ENCODE measurements around the gene HTR1D.
"Not testable (repeated sequence)": the region's sequence is repeated elsewhere in the genome, so short reads cannot be mapped to it uniquely, and the experiment has no call there.

Gene HTR1D

GRCh38 chr1:23223963-23224362 lies 6.7 kb upstream of the HTR1D start:
- not testable (repeated sequence) for H3K4me3 ChIP-seq (ENCODE audit: insufficient read depth in 1 of 2, low read depth in 1 of 2, low read length in 2 of 2); H3K14ac ChIP-seq (ENCODE audit: low read length in 2 of 2); H3K36me3 ChIP-seq (ENCODE audit: control insufficient read depth in 1 of 2, insufficient read depth in 2 of 2, low read depth in 1 of 2, low read length in 2 of 2); H3K4ac ChIP-seq (ENCODE audit: low read depth in 1 of 2, low read length in 2 of 2); DNase-seq; H3K18ac ChIP-seq (ENCODE audit: low read depth in 1 of 2, low read length in 2 of 2); H2AFZ ChIP-seq (ENCODE audit: low read depth, low read length); H2BK120ac ChIP-seq (ENCODE audit: low read depth, low read length); H4K8ac ChIP-seq (ENCODE audit: low read length); H2BK12ac ChIP-seq (ENCODE audit: low read length in 2 of 2); H2AK5ac ChIP-seq (ENCODE audit: low read length, severe bottlenecking); H2BK15ac ChIP-seq (ENCODE audit: low read depth, poor library complexity, severe bottlenecking); H3K79me1 ChIP-seq (replicated peaks; ENCODE audit: low read length, poor library complexity, severe bottlenecking); H3K27ac ChIP-seq (ENCODE audit: low read length, poor library complexity, severe bottlenecking); H3K9me3 ChIP-seq (ENCODE audit: control insufficient read depth, low read length); H3K4me2 ChIP-seq (ENCODE audit: low read length, poor library complexity, severe bottlenecking); H2BK5ac ChIP-seq (ENCODE audit: low read depth, low read length, poor library complexity, severe bottlenecking); H4K91ac ChIP-seq (ENCODE audit: low read length); H3K9ac ChIP-seq (ENCODE audit: low read length); H3K23ac ChIP-seq (ENCODE audit: low read length in 2 of 2); H3K4me1 ChIP-seq (ENCODE audit: control insufficient read depth, insufficient read depth, low read depth, low read length)
- WGBS = 95% methylated on average over 3 of the region's 6 CpGs
- H3K27me3 ChIP-seq (ENCODE audit: control insufficient read depth in 1 of 2, insufficient read depth in 1 of 2, low read length in 2 of 2) = peaks cover 0 to 24% of the 10 kb centered on the region in 2 experiments

GRCh38 chr1:23223490-23223951 lies 6.2 kb upstream of the HTR1D start:
- H3K27ac ChIP-seq (ENCODE audit: low read length, poor library complexity, severe bottlenecking); H4K91ac ChIP-seq (ENCODE audit: low read length); H3K36me3 ChIP-seq (ENCODE audit: control insufficient read depth in 1 of 2, insufficient read depth in 2 of 2, low read depth in 1 of 2, low read length in 2 of 2); H3K18ac ChIP-seq (ENCODE audit: low read depth in 1 of 2, low read length in 2 of 2); H2BK15ac ChIP-seq (ENCODE audit: low read depth, poor library complexity, severe bottlenecking); H2BK12ac ChIP-seq (ENCODE audit: low read length in 2 of 2); H2AK5ac ChIP-seq (ENCODE audit: low read length, severe bottlenecking); H3K79me1 ChIP-seq (replicated peaks; ENCODE audit: low read length, poor library complexity, severe bottlenecking); H3K9ac ChIP-seq (ENCODE audit: low read length); DNase-seq; H4K8ac ChIP-seq (ENCODE audit: low read length); H2BK5ac ChIP-seq (ENCODE audit: low read depth, low read length, poor library complexity, severe bottlenecking); H2BK120ac ChIP-seq (ENCODE audit: low read depth, low read length); H3K23ac ChIP-seq (ENCODE audit: low read length in 2 of 2); H3K4ac ChIP-seq (ENCODE audit: low read depth in 1 of 2, low read length in 2 of 2); H2AFZ ChIP-seq (ENCODE audit: low read depth, low read length); H3K4me3 ChIP-seq (ENCODE audit: insufficient read depth in 1 of 2, low read depth in 1 of 2, low read length in 2 of 2); H3K9me3 ChIP-seq (ENCODE audit: control insufficient read depth, low read length); H3K14ac ChIP-seq (ENCODE audit: low read length in 2 of 2); H3K4me1 ChIP-seq (ENCODE audit: control insufficient read depth, insufficient read depth, low read depth, low read length); H3K4me2 ChIP-seq (ENCODE audit: low read length, poor library complexity, severe bottlenecking): not testable (repeated sequence)
- peaks cover 0 to 28% of the 10 kb centered on the region in 2 experiments for H3K27me3 ChIP-seq (ENCODE audit: control insufficient read depth in 1 of 2, insufficient read depth in 1 of 2, low read length in 2 of 2)
- WGBS = 78% methylated on average over 1 of the region's 1 CpG

GRCh38 chr1:23222742-23223141 lies 5.4 kb upstream of the HTR1D start:
- DNase-seq = no peak
- Histone ChIP-seq H2AFZ (ENCODE audit: low read depth, low read length) (no peak overlapping the region), H3K4me1 (ENCODE audit: control insufficient read depth, insufficient read depth, low read depth, low read length) (peaks cover 3% of the 10 kb centered on the region), H3K9me3 (ENCODE audit: control insufficient read depth, low read length) (no peaks in the 10 kb centered on the region), H3K14ac (ENCODE audit: low read length in 2 of 2) (no peak overlapping the region), H4K8ac (ENCODE audit: low read length) (no peak overlapping the region), H3K4me3 (ENCODE audit: insufficient read depth in 1 of 2, low read depth in 1 of 2, low read length in 2 of 2) (no peak overlapping the region), H3K27ac (ENCODE audit: low read length, poor library complexity, severe bottlenecking) (no peak overlapping the region), H3K18ac (ENCODE audit: low read depth in 1 of 2, low read length in 2 of 2) (no peak overlapping the region), H3K36me3 (ENCODE audit: control insufficient read depth in 1 of 2, insufficient read depth in 2 of 2, low read depth in 1 of 2, low read length in 2 of 2) (no peaks in the 10 kb centered on the region), H2BK5ac (ENCODE audit: low read depth, low read length, poor library complexity, severe bottlenecking) (no peak overlapping the region), H3K4me2 (ENCODE audit: low read length, poor library complexity, severe bottlenecking) (no peak overlapping the region), H3K27me3 (ENCODE audit: control insufficient read depth in 1 of 2, insufficient read depth in 1 of 2, low read length in 2 of 2) (peaks cover 7 to 36% of the 10 kb centered on the region in 2 experiments), H2BK15ac (ENCODE audit: low read depth, poor library complexity, severe bottlenecking) (no peak overlapping the region), H3K23ac (ENCODE audit: low read length in 2 of 2) (no peak overlapping the region), H2BK120ac (ENCODE audit: low read depth, low read length) (no peak overlapping the region), H3K4ac (ENCODE audit: low read depth in 1 of 2, low read length in 2 of 2) (no peak overlapping the region), H2AK5ac (ENCODE audit: low read length, severe bottlenecking) (no peak overlapping the region), H3K79me1 (replicated peaks; ENCODE audit: low read length, poor library complexity, severe bottlenecking) (no peaks in the 10 kb centered on the region), H4K91ac (ENCODE audit: low read length) (no peak overlapping the region), H2BK12ac (ENCODE audit: low read length in 2 of 2) (no peak overlapping the region), H3K9ac (ENCODE audit: low read length) (no peak overlapping the region)
- 87% methylated on average over 3 of the region's 3 CpGs for WGBS

GRCh38 chr1:23222331-23222730 lies 5.0 kb upstream of the HTR1D start:
- H3K4ac ChIP-seq (ENCODE audit: low read depth in 1 of 2, low read length in 2 of 2) = no peak overlapping the region
- H3K9ac ChIP-seq (ENCODE audit: low read length) = no peak overlapping the region
- no peak overlapping the region for H2AFZ ChIP-seq (ENCODE audit: low read depth, low read length)
- no peak overlapping the region for H4K8ac ChIP-seq (ENCODE audit: low read length)
- no peak overlapping the region for H3K4me2 ChIP-seq (ENCODE audit: low read length, poor library complexity, severe bottlenecking)
- H2BK15ac ChIP-seq (ENCODE audit: low read depth, poor library complexity, severe bottlenecking) = no peak overlapping the region
- H3K23ac ChIP-seq (ENCODE audit: low read length in 2 of 2) = no peak overlapping the region
- 92% methylated on average over 1 of the region's 2 CpGs for WGBS
- no peak overlapping the region for H3K18ac ChIP-seq (ENCODE audit: low read depth in 1 of 2, low read length in 2 of 2)
- H3K14ac ChIP-seq (ENCODE audit: low read length in 2 of 2) = no peak overlapping the region
- no peak overlapping the region for H2BK5ac ChIP-seq (ENCODE audit: low read depth, low read length, poor library complexity, severe bottlenecking)
- no peak overlapping the region for H4K91ac ChIP-seq (ENCODE audit: low read length)
- H2BK120ac ChIP-seq (ENCODE audit: low read depth, low read length) = no peak overlapping the region
- H3K79me1 ChIP-seq (replicated peaks; ENCODE audit: low read length, poor library complexity, severe bottlenecking) = no peaks in the 10 kb centered on the region
- DNase-seq = no peak
- no peaks in the 10 kb centered on the region for H3K9me3 ChIP-seq (ENCODE audit: control insufficient read depth, low read length)
- no peak overlapping the region for H3K27ac ChIP-seq (ENCODE audit: low read length, poor library complexity, severe bottlenecking)
- no peak overlapping the region for H3K4me3 ChIP-seq (ENCODE audit: insufficient read depth in 1 of 2, low read depth in 1 of 2, low read length in 2 of 2)
- no peak overlapping the region for H2AK5ac ChIP-seq (ENCODE audit: low read length, severe bottlenecking)
- H3K4me1 ChIP-seq (ENCODE audit: control insufficient read depth, insufficient read depth, low read depth, low read length) = peaks cover 6% of the 10 kb centered on the region
- no peak overlapping the region for H2BK12ac ChIP-seq (ENCODE audit: low read length in 2 of 2)
- H3K36me3 ChIP-seq (ENCODE audit: control insufficient read depth in 1 of 2, insufficient read depth in 2 of 2, low read depth in 1 of 2, low read length in 2 of 2) = no peaks in the 10 kb centered on the region
- peaks cover 9 to 39% of the 10 kb centered on the region in 2 experiments for H3K27me3 ChIP-seq (ENCODE audit: control insufficient read depth in 1 of 2, insufficient read depth in 1 of 2, low read length in 2 of 2)
